SW 1271 (cell line): ENCODE measurements around the gene COL2A1.

ENCODE experiments used
- DNase-seq, 2 experiments: peaks; one replicate each; lab custom pipeline; 2025; lab: John Stamatoyannopoulos, UW

COL2A1 gene

DNA sequence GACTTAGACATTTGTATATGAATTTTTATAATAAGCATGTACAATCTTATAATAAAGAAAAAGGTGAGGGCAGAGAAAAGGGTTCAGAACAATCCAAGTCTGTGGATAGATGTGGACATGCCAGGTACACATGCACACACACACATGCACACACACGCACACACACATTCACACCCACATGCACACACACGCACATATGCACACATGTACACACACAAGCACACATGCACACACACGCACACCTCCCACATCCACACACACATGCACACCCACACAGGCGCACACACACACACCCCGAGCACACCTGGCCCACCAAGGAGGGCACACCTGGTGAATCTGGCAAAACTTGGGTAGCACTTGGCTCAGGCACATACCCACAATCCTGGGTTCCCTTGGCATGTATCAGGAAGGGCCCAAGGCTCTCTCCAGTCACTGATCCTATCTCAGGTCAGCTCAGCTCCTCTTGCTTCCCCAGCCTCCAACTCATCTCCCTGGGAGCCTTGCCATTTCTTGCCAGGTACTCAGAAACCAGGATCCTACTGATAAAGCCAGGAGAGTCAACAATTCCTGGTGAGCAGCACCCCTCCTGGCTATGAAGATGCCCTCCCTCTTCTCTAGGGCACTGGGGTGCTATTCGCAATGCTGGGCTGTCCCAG, 59.5 kb downstream of the COL2A1 start:
- no peak for DNase-seq

GRCh38 chr12:47943623-47944340, 60.5 kb downstream of the COL2A1 start:
- DNase-seq, result no peak

GRCh38 chr12:47942614-47943225, 61.6 kb downstream of the COL2A1 start:
- no peak for DNase-seq

GRCh38 chr12:47941871-47942613, 62.2 kb downstream of the COL2A1 start:
- DNase-seq, result no peak

DNA sequence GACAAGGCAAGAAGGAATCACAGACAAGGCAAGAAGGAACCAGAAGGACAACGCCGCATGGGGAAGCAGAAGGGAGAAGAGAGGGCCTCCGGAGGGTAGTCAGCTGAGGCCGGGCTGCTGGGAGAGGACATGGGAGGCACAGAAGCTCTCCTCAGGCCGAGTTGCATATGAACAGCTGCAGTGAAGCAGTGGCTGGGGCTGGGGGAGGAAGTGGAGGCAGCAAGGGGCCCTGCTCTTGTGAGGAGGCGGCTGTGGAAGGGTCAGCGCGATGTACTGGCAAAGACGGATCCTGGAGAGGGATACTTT, 62.8 kb downstream of the COL2A1 start:
- no peak for DNase-seq

- DNase-seq, result no peak
Observed at GRCh38 chr12:47940773-47941474, 63.4 kb downstream of the COL2A1 start.

DNA sequence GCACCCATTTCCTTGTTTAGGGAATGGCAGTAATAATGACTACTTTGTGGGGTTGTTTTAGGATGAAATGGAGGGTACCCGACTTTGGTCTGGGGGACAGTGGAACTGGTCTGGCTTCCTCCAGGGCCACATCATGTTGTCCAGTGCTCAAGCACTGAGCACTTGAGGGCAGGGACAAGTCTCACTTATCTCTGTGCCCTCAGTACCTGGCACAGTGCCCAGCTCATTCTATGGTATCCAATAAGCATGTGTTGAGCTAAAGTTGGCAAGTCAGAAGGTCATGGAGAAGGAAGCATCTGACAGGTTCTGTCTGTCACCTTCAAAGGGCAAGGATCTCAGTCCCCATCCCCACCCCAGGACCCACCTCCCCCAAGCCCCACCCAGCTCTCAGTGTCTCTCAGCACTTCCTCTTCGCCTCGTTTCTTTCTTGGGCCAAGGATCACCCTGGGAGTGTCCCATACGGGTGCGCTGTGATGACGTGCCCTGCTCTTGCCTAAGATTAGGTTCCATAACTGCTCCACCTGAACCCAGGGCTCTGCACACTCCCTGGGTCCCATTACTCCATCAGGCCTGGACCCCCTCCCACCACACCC, 65.2 kb downstream of the COL2A1 start:
- no peak for DNase-seq

DNA sequence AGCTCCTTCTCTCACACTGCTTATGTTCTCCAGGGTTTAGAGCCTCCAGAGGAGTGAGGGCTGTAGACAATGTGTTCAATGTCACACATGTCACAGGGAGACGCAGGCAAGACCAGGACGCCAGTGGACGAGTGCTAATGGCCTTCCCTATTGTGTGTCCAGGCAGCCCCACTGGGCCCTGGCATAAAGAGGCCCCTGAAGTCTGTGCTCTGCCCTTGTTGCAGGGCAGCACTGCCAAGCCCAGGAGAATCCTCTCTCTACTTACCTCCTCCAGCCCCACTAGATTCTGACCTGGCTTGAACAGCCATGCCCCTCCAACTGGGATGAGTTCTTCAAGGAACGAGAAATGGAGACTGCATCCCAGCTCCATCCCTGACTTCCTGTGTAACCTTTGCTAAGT, 65.7 kb downstream of the COL2A1 start:
- DNase-seq, result no peak

DNA sequence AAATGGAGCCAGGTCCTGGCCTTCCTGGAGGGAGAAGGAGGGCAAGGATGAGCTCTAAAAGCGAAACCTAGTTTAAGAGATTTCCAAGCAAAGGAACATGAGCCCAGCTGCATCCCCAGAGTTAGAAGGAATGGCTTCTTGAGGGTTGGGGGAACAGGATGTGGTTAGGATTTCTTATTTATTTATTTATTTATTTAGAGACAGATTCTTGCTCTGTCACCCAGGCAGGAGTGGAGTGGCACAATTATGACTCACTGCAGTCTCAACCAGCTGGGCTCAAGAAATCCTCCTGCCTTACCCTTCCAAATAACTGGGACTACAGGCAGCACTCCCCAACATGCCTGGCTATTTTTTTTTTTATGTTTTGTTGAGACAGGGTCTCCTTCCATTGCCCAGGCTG, 66.2 kb downstream of the COL2A1 start:
- DNase-seq, result no peak

- no peak for DNase-seq
Observed at GRCh38 chr12:47935184-47935583, 69.1 kb downstream of the COL2A1 start.

GRCh38 chr12:47931187-47931586, 73.1 kb downstream of the COL2A1 start:
- DNase-seq, result no peak

- DNase-seq, result no peak
Observed at GRCh38 chr12:47930634-47931033, 73.6 kb downstream of the COL2A1 start.

- DNase-seq, result no peak
Observed at GRCh38 chr12:47927346-47927745, 76.9 kb downstream of the COL2A1 start.
